K562 (cell line): Measurements from ENCODE around the gene ARHGEF7. TPM values are rescaled to one million over a fixed set of nuclear protein-coding genes. Genes with fewer than 3 reads are reported as not detected.

Source experiments
- CEBPG ChIP-seq, 3 experiments: fragments of 200-800 bp in 1 of 3; sonication (Bioruptor generic) in 1 of 3; sonication (generic) in 1 of 3; formaldehyde crosslinking in 1 of 3; IDR thresholded peaks in 2 of 3; conservative IDR thresholded peaks in 1 of 3; 2 replicates each; pipeline versions ENCODE4 v1.6.1 to v1.8.0; 2016 to 2022; ENCODE audit warnings: missing compliant biosample characterization in 2 of 3, missing genetic modification characterization in 2 of 3, mild to moderate bottlenecking in 1 of 3, missing genetic modification reagents in 1 of 3
- MYBL2 ChIP-seq, 2 experiments: fragments of 450-650 bp in 1 of 2; sonication (generic) in 1 of 2; formaldehyde crosslinking in 1 of 2; IDR thresholded peaks; 2 replicates each; pipeline versions ENCODE4 v1.6.1 to v1.8.1; 2017 to 2022; ENCODE audit warnings: borderline replicate concordance in 1 of 2, inconsistent platforms in 1 of 2, low read depth in 1 of 2, mild to moderate bottlenecking in 1 of 2, missing genetic modification reagents in 1 of 2, moderate library complexity in 1 of 2
- POLR2G ChIP-seq: fragments of 200-400 bp; formaldehyde crosslinking; IDR thresholded peaks from 2 replicates; pipeline ENCODE4 v1.6.1; 2017; ENCODE audit warnings: low read depth, mild to moderate bottlenecking, antibody characterized with exemption, low read length, moderate library complexity
- polyA plus RNA-seq, 8 experiments: library from polyadenylated mRNA; depleted of rRNA in 4 of 8; stranded (reverse) in 5 of 8; unstranded in 3 of 8; fragments of >200 nt; fragmentation: Nextera tagmentation in 2 of 8; fragmentation: Illumina TruSeq in 1 of 8; extraction: Ambion mirVana in 2 of 8; extraction: Trizol in 1 of 8; gene quantifications; 2 replicates each; pipeline versions ENCODE4 v1.2.1 to v1.2.3, GENCODE V29; 2011 to 2014; ENCODE audit warnings: inconsistent platforms in 1 of 8, missing spikeins in 1 of 8
- total RNA-seq, 7 experiments: library from RNA; depleted of rRNA in 6 of 7; stranded (reverse); fragments of >200 nt in 6 of 7; fragmentation: Illumina TruSeq in 2 of 7; extraction: Trizol in 2 of 7; gene quantifications; 2 replicates each; pipeline versions ENCODE4 v1.2.1 to v1.2.3, GENCODE V29; 2011 to 2021; ENCODE audit warnings: low replicate concordance in 1 of 7
- TF ChIP-seq, protein P1 (sequence below): IDR thresholded peaks from 2 replicates; pipeline ENCODE4 v1.6.1; 2011; ENCODE audit warnings: borderline replicate concordance, low read depth, mild to moderate bottlenecking, moderate library complexity, low read length; ENCODE audit not compliant: insufficient read depth, poor library complexity, severe bottlenecking
- TF ChIP-seq, protein P2 (sequence below): fragments of 250-450 bp; sonication (Bioruptor Pico); IDR thresholded peaks from 2 replicates; pipeline ENCODE4 v1.8.0; 2022; ENCODE audit warnings: moderate library complexity, mild to moderate bottlenecking, inconsistent platforms

The ARHGEF7 gene
- total and polyA plus RNA-seq, 9 of the 15 experiments (the other 6 are each of a cell fraction or from before 2014, with no cell fraction given): 2.1 to 26.8 (median 17.5) TPM

- TF ChIP-seq, protein P1, sequence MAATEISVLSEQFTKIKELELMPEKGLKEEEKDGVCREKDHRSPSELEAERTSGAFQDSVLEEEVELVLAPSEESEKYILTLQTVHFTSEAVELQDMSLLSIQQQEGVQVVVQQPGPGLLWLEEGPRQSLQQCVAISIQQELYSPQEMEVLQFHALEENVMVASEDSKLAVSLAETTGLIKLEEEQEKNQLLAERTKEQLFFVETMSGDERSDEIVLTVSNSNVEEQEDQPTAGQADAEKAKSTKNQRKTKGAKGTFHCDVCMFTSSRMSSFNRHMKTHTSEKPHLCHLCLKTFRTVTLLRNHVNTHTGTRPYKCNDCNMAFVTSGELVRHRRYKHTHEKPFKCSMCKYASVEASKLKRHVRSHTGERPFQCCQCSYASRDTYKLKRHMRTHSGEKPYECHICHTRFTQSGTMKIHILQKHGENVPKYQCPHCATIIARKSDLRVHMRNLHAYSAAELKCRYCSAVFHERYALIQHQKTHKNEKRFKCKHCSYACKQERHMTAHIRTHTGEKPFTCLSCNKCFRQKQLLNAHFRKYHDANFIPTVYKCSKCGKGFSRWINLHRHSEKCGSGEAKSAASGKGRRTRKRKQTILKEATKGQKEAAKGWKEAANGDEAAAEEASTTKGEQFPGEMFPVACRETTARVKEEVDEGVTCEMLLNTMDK: no peak
- TF ChIP-seq MYBL2 (IDR thresholded peaks at IDR 0.05; ENCODE audit: low read depth) (no peak), MYBL2 (CRISPR knock-in tag; IDR thresholded peaks at IDR 0.05; ENCODE audit: borderline replicate concordance) (no peak), POLR2G (no peak), CEBPG (CRISPR knock-in tag; IDR thresholded peaks at IDR 0.05) (no peak), CEBPG (tag; conservative IDR thresholded peaks at IDR 0.05 in 1 of 2, IDR thresholded peaks at IDR 0.05 in 1 of 2) (no peak)
- TF ChIP-seq, protein P2, sequence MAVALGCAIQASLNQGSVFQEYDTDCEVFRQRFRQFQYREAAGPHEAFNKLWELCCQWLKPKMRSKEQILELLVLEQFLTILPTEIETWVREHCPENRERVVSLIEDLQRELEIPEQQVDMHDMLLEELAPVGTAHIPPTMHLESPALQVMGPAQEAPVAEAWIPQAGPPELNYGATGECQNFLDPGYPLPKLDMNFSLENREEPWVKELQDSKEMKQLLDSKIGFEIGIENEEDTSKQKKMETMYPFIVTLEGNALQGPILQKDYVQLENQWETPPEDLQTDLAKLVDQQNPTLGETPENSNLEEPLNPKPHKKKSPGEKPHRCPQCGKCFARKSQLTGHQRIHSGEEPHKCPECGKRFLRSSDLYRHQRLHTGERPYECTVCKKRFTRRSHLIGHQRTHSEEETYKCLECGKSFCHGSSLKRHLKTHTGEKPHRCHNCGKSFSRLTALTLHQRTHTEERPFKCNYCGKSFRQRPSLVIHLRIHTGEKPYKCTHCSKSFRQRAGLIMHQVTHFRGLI (CRISPR knock-in tag): no peak
Observed at GRCh38 chr13:111145071-111145470, 30.0 kb downstream of the ARHGEF7 start (continued).
